Natural killer cell (primary cell): ENCODE data around the gene PRPSAP2. TPM values are rescaled to one million over a fixed set of nuclear protein-coding genes. Genes with fewer than 3 reads are reported as not detected.
"Not testable (repeated sequence)": the region's sequence is repeated elsewhere in the genome, so short reads cannot be mapped to it uniquely, and the experiment has no call there.

Source experiments
- ATAC-seq, 3 donors: fragments of 150-1000 bp in 2 of 3; fragments of 200-7000 bp in 1 of 3; cut with Tn5 transposase; 1 replicate in 1 of 3; 2 replicates in 2 of 3; pipeline ENCODE4 v1.10.0; 2021; ENCODE audit warnings: mild to moderate bottlenecking in 2 of 3, moderate library complexity in 2 of 3
- DNase-seq, 2 donors: peaks; one replicate each; pipeline versions ENCODE4 v3.0.0 to v3.0.0-alpha.2; 2013 to 2021; ENCODE audit warnings: mixed read lengths in 1 of 2
- H3K27ac ChIP-seq: one replicate; pipeline ENCODE4 v1.5.1; 2013; ENCODE audit warnings: mild to moderate bottlenecking, low read length
- H3K27me3 ChIP-seq: one replicate; pipeline ENCODE4 v1.6.1; 2013; ENCODE audit warnings: low read length; ENCODE audit not compliant: control insufficient read depth, insufficient read depth
- H3K36me3 ChIP-seq: one replicate; pipeline ENCODE4 v1.6.1; 2013; ENCODE audit warnings: low read length; ENCODE audit not compliant: control insufficient read depth, insufficient read depth
- H3K4me1 ChIP-seq: one replicate; pipeline ENCODE4 v1.6.1; 2013; ENCODE audit warnings: low read length; ENCODE audit not compliant: control insufficient read depth, insufficient read depth
- H3K4me3 ChIP-seq: one replicate; pipeline ENCODE4 v1.5.1; 2013; ENCODE audit warnings: low read length
- H3K9me3 ChIP-seq: one replicate; pipeline ENCODE4 v1.6.1; 2013; ENCODE audit warnings: low read length; ENCODE audit not compliant: control insufficient read depth, insufficient read depth
- H3K27ac Mint-ChIP-seq, 2 donors: one replicate each; pipeline ENCODE4 v1.8.0; 2022; ENCODE audit warnings: mild to moderate bottlenecking in 2 of 2, mixed read lengths in 2 of 2, moderate library complexity in 1 of 2
- H3K27me3 Mint-ChIP-seq, 2 donors: one replicate each; pipeline ENCODE4 v1.8.0; 2022; ENCODE audit warnings: low read depth in 2 of 2, mixed read lengths in 2 of 2
- H3K36me3 Mint-ChIP-seq: one replicate; pipeline ENCODE4 v1.8.0; 2022; ENCODE audit warnings: mixed read lengths
- H3K4me1 Mint-ChIP-seq, 2 donors: one replicate each; pipeline ENCODE4 v1.8.0; 2022; ENCODE audit warnings: mixed read lengths in 2 of 2
- H3K4me3 Mint-ChIP-seq: one replicate; pipeline ENCODE4 v1.8.0; 2022; ENCODE audit warnings: mild to moderate bottlenecking, moderate library complexity, mixed read lengths
- H3K9me3 Mint-ChIP-seq, 2 donors: one replicate each; pipeline ENCODE4 v1.8.0; 2022; ENCODE audit warnings: mixed read lengths in 2 of 2
- CTCF ChIP-seq: fragments of 200-600 bp; IDR thresholded peaks from one replicate; pipeline ENCODE4 v1.8.0; 2022; ENCODE audit warnings: antibody characterized with exemption
- WGBS: methylation state at CpG from one replicate; pipeline ENCODE4 v1.1.7; 2013; ENCODE audit warnings: missing lambda C conversion rate; ENCODE audit not compliant: insufficient coverage; 5-methylcytosine and 5-hydroxymethylcytosine counted together
- intact Hi-C: fragments of 100-400 bp; cut with micrococcal nuclease; formaldehyde crosslinking; loops from one replicate; pipeline ENCODE4 v1.14.2; 2022
- total RNA-seq, 4 donors: library from RNA; stranded (reverse); fragments of 120-200 nt in 1 of 4; gene quantifications; one replicate each; pipeline versions ENCODE4 v1.2.3 to v1.2.4, GENCODE V29; 2013 to 2022

PRPSAP2 gene
- total RNA-seq, 3 donors from 2014 or later (not counting 1 experiment from before 2014, with no cell fraction given), result 33.4 to 48.2 (median 33.8) TPM

GRCh38 chr17:18859256-18859655 is 1.3 kb downstream of the PRPSAP2 start:
- H3K36me3 Mint-ChIP-seq, result no peaks in the 10 kb centered on the region
- Histone ChIP-seq H3K36me3 (no peaks in the 10 kb centered on the region), H3K9me3 (no peaks in the 10 kb centered on the region), H3K4me3 (no peak overlapping the region), H3K4me1 (peaks cover 28% of the 10 kb centered on the region), H3K27ac (no peak overlapping the region), H3K27me3 (no peaks in the 10 kb centered on the region)
- H3K9me3 Mint-ChIP-seq, result no peaks in the 10 kb centered on the region
- peaks cover 42 to 46% of the 10 kb centered on the region in 2 donors for H3K4me1 Mint-ChIP-seq
- H3K27me3 Mint-ChIP-seq, result no peaks in the 10 kb centered on the region
- 51% methylated on average over 3 of the region's 4 CpGs for WGBS
- DNase-seq (no peak), ATAC-seq (no peak)
- peak overlapping the region; percentile 85 to 92 for H3K27ac Mint-ChIP-seq
- no peak for TF ChIP-seq CTCF
- peak overlapping the region; percentile 94 for H3K4me3 Mint-ChIP-seq
- intact Hi-C loops, result no loop called here

- no peak overlapping the region for H3K4me3 ChIP-seq
- intact Hi-C loops, result no loop called here
- ATAC-seq (no peak), DNase-seq (no peak)
- 78% methylated on average over 8 of the region's 9 CpGs for WGBS
- H3K4me1 ChIP-seq, result peaks cover 23% of the 10 kb centered on the region
- H3K9me3 Mint-ChIP-seq, result no peaks in the 10 kb centered on the region
- H3K9me3 ChIP-seq, result no peaks in the 10 kb centered on the region
- peak overlapping the region; percentile 50 for H3K4me3 Mint-ChIP-seq
- no peaks in the 10 kb centered on the region for H3K36me3 Mint-ChIP-seq
- no peaks in the 10 kb centered on the region for H3K36me3 ChIP-seq
- peaks cover 42 to 46% of the 10 kb centered on the region in 2 donors for H3K4me1 Mint-ChIP-seq
- no peaks in the 10 kb centered on the region for H3K27me3 ChIP-seq
- H3K27me3 Mint-ChIP-seq, result no peaks in the 10 kb centered on the region
- H3K27ac Mint-ChIP-seq, result peak overlapping the region; percentile 74 to 77
- no peak for TF ChIP-seq CTCF
- H3K27ac ChIP-seq, result peak overlapping the region; percentile 8
Observed at GRCh38 chr17:18860161-18860972, 2.4 kb downstream of the PRPSAP2 start.

GRCh38 chr17:18862011-18862410 is 4.1 kb downstream of the PRPSAP2 start:
- peaks cover 32 to 33% of the 10 kb centered on the region in 2 donors for H3K4me1 Mint-ChIP-seq
- H3K9me3 Mint-ChIP-seq, result no peaks in the 10 kb centered on the region
- ATAC-seq (no peak), DNase-seq (no peak)
- H3K4me3 ChIP-seq, result no peak overlapping the region
- H3K4me3 Mint-ChIP-seq, result no peak overlapping the region
- H3K27me3 ChIP-seq, result no peaks in the 10 kb centered on the region
- H3K27ac ChIP-seq, result no peak overlapping the region
- H3K27ac Mint-ChIP-seq, result no peak overlapping the region
- 98% methylated on average over 5 of the region's 5 CpGs for WGBS
- H3K9me3 ChIP-seq, result no peaks in the 10 kb centered on the region
- peaks cover 6% of the 10 kb centered on the region for H3K36me3 Mint-ChIP-seq
- peaks cover 11% of the 10 kb centered on the region for H3K4me1 ChIP-seq
- intact Hi-C loops, result no loop called here
- peaks cover 5% of the 10 kb centered on the region for H3K36me3 ChIP-seq
- no peaks in the 10 kb centered on the region for H3K27me3 Mint-ChIP-seq
- no peak for TF ChIP-seq CTCF

- H3K27ac ChIP-seq, DNase-seq, H3K27me3 ChIP-seq, H3K9me3 Mint-ChIP-seq, H3K27ac Mint-ChIP-seq, H3K4me3 Mint-ChIP-seq, H3K27me3 Mint-ChIP-seq, intact Hi-C loops, H3K4me1 ChIP-seq, H3K9me3 ChIP-seq, H3K4me3 ChIP-seq, ATAC-seq: not testable (repeated sequence)
- WGBS, result 89% methylated on average over 5 of the region's 5 CpGs
- H3K4me1 Mint-ChIP-seq, result peaks cover 22 to 23% of the 10 kb centered on the region in 2 donors
- H3K36me3 ChIP-seq, result peaks cover 18% of the 10 kb centered on the region
- peaks cover 10% of the 10 kb centered on the region for H3K36me3 Mint-ChIP-seq
Observed at GRCh38 chr17:18864996-18865395, 7.1 kb downstream of the PRPSAP2 start.
